Measurements from ENCODE around the gene CRYBA2.

Gene CRYBA2

DNA sequence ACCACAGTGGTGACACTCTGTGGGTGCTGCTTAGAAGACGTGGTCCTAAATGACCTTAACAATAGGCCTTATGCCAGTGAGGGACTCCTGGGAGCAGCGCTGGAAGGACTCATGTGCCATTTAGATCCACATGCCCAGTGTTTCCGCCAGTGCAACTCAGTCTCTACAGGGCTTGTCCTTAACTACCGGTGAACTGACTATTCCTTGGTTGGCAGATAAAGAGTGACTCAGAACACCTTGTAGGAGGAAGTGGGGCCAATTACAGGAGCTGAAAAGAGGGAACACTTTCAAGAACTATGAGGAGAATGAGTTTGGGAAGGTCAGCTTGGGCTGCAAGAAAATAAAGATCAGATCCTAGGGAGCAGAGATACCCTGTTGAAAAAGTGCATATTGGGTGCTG lies 35.6 kb downstream of the CRYBA2 start:
- no peak for FAIRE-seq

DNA sequence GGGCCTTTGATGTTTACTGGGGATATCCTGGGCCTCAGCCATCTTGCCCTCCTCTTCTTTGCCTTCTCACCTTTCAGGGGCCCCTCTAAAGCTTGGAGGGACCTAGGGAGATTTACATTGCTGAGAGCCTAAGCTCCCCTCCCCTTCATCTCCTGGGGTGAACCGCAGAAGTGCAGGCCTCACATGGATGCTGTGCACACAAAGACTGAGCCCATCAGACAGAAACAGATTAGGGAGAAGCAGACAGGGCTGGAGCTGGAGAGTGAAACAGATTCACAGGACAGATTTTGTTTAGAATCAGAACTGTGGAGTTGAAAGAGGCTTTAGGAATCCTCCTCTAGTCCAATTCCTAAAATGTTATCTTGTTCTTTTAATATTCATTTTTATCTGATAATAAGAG lies 37.2 kb downstream of the CRYBA2 start:
- DNase-seq (ENCODE audit: low spot score) (no peak), FAIRE-seq (no peak)

More for the DNA sequence above, 35.6 kb downstream of the CRYBA2 start:
- no peak for DNase-seq (ENCODE audit: low spot score)

DNA sequence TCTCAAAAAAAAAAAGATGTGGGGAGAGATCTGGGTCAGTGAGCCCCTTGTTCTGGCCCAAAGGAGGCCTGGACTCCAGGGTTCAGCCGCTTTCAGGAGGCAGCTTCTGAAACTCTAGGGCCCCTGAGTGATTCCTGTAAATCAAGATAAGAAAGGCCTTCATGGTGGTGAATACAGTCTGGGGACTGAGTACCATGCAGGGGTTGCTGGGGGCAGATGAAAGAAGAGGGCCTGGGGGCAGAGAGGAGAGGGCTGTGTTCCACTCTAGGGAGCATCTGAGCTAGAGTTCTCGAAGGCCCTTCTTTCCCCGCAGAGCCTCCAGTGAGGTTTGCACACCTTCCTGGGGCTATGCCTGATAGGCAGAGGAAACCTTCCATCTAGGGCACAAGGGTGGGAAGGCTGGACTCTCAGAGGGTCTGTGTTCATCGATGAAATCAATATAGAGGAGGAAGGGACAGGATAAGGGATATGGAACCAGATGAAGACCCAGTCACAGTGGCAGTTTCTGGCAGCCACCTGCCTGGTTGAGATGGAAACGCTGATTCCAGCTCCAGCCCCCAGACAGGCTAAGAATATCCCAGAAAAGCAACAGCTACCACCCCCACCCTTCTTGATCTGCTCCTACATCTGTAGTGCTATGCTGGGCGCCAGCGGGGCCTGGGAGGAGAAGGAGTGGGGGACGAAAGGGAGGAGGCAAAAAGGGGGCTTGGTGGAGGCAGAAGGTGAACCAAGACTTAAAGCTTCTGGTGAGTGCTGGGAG lies 38.5 kb downstream of the CRYBA2 start:
- FAIRE-seq, result no peak
- no peak for DNase-seq (ENCODE audit: low spot score)

DNA sequence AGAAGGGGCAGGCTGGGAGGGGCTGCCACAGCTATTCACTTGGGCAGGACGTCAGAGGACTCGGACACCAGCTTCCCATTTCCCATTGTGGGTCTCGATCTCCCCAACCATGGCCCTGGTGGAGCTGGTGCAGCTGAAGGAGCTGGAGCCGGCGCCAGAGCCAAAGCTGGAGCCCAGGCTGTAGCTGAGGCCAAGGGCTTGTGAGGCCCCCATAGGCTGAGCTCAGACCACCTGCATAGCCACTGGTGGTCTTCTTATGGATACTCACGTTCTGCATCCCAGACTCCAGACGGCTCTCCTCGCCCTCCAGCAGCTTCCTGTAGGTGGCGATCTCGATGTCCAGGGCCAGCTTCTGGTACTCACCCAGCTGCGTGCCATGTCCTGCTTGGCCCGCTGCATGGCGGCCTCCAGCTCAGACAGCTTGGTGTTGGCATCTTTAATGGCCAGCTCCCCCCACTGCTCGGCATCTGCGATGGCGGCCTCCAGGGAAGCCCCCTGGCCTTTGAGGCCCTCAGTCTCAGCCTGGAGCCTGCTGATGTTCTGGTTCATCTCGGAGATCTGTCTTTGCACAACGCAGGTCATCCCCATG lies 39.8 kb downstream of the CRYBA2 start:
- DNase-seq (ENCODE audit: low spot score), result no peak
- FAIRE-seq, result peak; percentile 59

DNA sequence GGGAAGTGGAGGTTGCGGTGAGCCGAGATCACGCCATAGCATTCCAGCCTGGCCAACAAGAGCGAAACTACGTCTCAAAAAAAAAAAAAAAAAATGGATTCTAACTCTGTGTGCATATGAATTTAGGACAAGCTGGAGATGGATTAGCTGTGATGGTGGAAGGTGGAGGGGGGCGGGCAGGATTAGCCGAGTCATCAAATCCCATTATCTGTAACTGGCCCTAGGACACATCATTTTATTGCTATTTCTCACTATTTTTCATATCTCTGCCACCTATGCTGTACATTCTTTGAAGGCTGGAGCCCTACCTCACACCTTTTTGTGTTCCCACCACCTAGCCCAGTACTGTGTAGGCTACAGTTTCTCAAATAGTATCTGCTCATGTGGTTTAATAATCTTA lies 41.1 kb downstream of the CRYBA2 start:
- DNase-seq (ENCODE audit: low spot score), result no peak
- FAIRE-seq, result no peak

DNA sequence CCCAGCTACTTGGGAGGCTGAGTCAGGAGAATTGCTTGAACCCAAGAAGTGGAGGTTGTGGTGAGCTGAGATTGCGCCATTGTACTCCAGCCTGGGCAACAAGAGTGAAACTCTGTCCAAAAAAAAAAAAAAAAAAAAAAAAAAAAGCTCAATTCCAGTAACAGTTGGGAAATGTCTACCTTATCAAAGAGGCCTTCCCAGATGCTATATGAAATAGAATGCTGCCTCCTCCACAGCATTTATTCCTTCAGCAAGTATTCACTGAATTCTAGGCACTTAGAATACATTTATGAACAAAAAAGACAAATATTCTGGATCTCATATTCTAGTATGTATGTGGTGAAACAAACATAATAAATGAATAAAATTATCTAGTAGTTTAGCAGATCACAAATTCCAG lies 46.6 kb downstream of the CRYBA2 start:
- no peak for FAIRE-seq
- DNase-seq (ENCODE audit: low spot score), result no peak

DNA sequence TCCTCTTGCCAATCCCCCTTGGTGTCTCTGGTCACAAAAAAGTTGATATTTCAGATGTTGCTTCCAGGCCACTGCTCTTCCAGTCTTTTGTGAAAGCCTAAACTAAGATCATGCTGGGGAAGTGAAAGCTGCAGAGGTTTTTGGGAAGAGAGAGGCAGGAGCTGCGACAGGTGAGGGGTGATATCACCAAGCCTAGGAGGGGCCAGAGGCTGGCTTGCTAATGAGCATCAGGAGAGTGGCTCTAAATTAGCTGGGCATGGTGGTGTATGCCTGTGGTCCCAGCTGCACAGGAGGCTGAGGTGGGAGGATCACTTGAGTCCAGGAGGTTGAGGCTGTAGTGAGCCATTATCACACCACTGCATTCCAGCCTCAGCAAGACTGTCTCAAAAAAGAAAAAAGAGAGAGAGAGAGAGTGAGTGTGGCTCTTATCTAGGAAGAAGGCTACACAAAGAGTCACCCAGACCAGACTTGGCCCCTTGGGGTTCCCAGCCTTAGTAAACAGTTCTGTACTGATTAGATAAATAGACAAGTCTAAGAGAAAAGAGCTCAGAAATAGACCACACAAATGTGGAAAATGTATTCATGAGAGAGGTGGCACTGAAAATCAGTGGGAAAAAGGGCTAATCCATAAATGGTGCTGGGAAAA lies 48.3 kb downstream of the CRYBA2 start:
- no peak for FAIRE-seq

More for the DNA sequence above, 48.3 kb downstream of the CRYBA2 start:
- no peak for DNase-seq (ENCODE audit: low spot score)

All from urothelium cell line (cell line).